Endodermal cell (in vitro differentiated cells): ENCODE data around the gene C13orf42. TPM values are rescaled to one million over a fixed set of nuclear protein-coding genes. Genes with fewer than 3 reads are reported as not detected.

ENCODE experiments used
- DNase-seq: peaks from one replicate; pipeline ENCODE4 v3.0.0-alpha.2; 2017
- H3K27ac ChIP-seq: 2 replicates; pipeline ENCODE4 v1.5.1; 2013; ENCODE audit warnings: mild to moderate bottlenecking, low read depth, low read length, moderate library complexity
- H3K27me3 ChIP-seq: 2 replicates; pipeline ENCODE4 v1.6.1; 2013; ENCODE audit warnings: mild to moderate bottlenecking, low read length, moderate library complexity; ENCODE audit not compliant: insufficient read depth, control insufficient read depth, poor library complexity, severe bottlenecking
- H3K36me3 ChIP-seq: 2 replicates; pipeline ENCODE4 v1.7.0; 2013; ENCODE audit warnings: mild to moderate bottlenecking, low read length, moderate library complexity; ENCODE audit not compliant: control insufficient read depth, insufficient read depth
- H3K4me1 ChIP-seq: one replicate; pipeline ENCODE4 v1.7.0; 2013; ENCODE audit warnings: low read length; ENCODE audit not compliant: control insufficient read depth, insufficient read depth
- H3K4me3 ChIP-seq: 2 replicates; pipeline ENCODE4 v1.5.1; 2013; ENCODE audit warnings: mild to moderate bottlenecking, low read length, moderate library complexity
- H3K9ac ChIP-seq: 2 replicates; pipeline ENCODE4 v1.6.1; 2013; ENCODE audit warnings: mild to moderate bottlenecking, low read length, moderate library complexity; ENCODE audit not compliant: poor library complexity, severe bottlenecking; ENCODE audit errors: extremely low read depth
- H3K9me3 ChIP-seq: 2 replicates; pipeline ENCODE4 v1.6.1; 2013; ENCODE audit warnings: mild to moderate bottlenecking, low read length, moderate library complexity; ENCODE audit not compliant: control insufficient read depth
- H3K27ac Mint-ChIP-seq: 2 replicates; pipeline ENCODE4 v1.8.0; 2020; ENCODE audit warnings: mixed read lengths
- H3K27me3 Mint-ChIP-seq: 2 replicates; pipeline ENCODE4 v1.8.0; 2021; ENCODE audit warnings: mild to moderate bottlenecking, mixed read lengths; ENCODE audit not compliant: insufficient read depth
- H3K36me3 Mint-ChIP-seq: 2 replicates; pipeline ENCODE4 v1.8.0; 2020; ENCODE audit warnings: low read depth, mixed read lengths
- H3K4me1 Mint-ChIP-seq: 2 replicates; pipeline ENCODE4 v1.8.0; 2020; ENCODE audit warnings: mixed read lengths
- H3K4me3 Mint-ChIP-seq: 2 replicates; pipeline ENCODE4 v1.8.0; 2020; ENCODE audit warnings: mild to moderate bottlenecking, moderate library complexity, mixed read lengths
- H3K9me3 Mint-ChIP-seq: 2 replicates; pipeline ENCODE4 v1.8.0; 2020; ENCODE audit warnings: mild to moderate bottlenecking, mixed read lengths
- WGBS, 2 experiments: methylation state at CpG; one replicate each; pipeline versions ENCODE4 v1.1.5 to v1.1.7; 2013; ENCODE audit warnings: missing lambda C conversion rate in 2 of 2, mixed read lengths in 1 of 2; ENCODE audit not compliant: insufficient coverage in 1 of 2, insufficient read length in 1 of 2; 5-methylcytosine and 5-hydroxymethylcytosine counted together
- total RNA-seq, 2 donors: library from RNA; stranded (reverse); fragmentation: NEBNext Ultra II Directional in 1 of 2; extraction: Animal tissue kit (Norgen Biotek cat#: 25700) in 1 of 2; gene quantifications; 2 replicates in 1 of 2; 3 replicates in 1 of 2; pipeline ENCODE4 v1.2.1, GENCODE V29; 2021
- TF ChIP-seq, protein P1 (sequence below): fragments of 200-600 bp; sonication (generic); conservative IDR thresholded peaks from 2 replicates; pipeline ENCODE4 v1.5.0; 2021; ENCODE audit warnings: antibody characterized with exemption, mild to moderate bottlenecking

The C13orf42 gene
- total RNA-seq, 2 donors from 2014 or later = 19.0 to 27.7 TPM

DNA sequence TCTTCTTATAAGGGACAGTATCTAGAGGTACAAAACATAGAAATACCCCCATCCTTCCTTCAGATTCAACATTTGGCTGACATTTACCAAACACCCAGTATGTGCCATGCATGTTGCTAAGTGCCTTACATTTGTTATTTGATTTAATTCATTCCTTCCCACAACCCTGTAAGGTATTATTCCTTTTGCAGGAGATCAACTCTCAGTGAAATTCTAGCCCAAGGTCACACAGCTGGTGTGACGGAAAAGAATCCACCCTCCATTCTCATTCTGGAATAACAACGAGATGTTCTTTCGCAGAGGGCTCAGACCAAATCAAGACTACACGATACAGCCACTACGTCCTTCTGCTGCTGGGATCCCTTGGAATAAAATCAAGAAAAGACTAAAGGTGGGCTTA, 67.8 kb downstream of the C13orf42 start:
- H3K36me3 Mint-ChIP-seq = no peaks in the 10 kb centered on the region
- H3K27me3 Mint-ChIP-seq = no peaks in the 10 kb centered on the region
- H3K4me3 Mint-ChIP-seq = no peak overlapping the region
- DNase-seq = peak; percentile 9
- no peak overlapping the region for H3K4me3 ChIP-seq
- 80 to 87% methylated on average over 5 of the region's 5 CpGs for WGBS, 2 experiments
- H3K27ac Mint-ChIP-seq = no peak overlapping the region
- TF ChIP-seq, protein P1, sequence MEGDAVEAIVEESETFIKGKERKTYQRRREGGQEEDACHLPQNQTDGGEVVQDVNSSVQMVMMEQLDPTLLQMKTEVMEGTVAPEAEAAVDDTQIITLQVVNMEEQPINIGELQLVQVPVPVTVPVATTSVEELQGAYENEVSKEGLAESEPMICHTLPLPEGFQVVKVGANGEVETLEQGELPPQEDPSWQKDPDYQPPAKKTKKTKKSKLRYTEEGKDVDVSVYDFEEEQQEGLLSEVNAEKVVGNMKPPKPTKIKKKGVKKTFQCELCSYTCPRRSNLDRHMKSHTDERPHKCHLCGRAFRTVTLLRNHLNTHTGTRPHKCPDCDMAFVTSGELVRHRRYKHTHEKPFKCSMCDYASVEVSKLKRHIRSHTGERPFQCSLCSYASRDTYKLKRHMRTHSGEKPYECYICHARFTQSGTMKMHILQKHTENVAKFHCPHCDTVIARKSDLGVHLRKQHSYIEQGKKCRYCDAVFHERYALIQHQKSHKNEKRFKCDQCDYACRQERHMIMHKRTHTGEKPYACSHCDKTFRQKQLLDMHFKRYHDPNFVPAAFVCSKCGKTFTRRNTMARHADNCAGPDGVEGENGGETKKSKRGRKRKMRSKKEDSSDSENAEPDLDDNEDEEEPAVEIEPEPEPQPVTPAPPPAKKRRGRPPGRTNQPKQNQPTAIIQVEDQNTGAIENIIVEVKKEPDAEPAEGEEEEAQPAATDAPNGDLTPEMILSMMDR = no peak
- peaks cover 3% of the 10 kb centered on the region for H3K4me1 Mint-ChIP-seq
- no peaks in the 10 kb centered on the region for H3K9me3 ChIP-seq
- H3K9me3 Mint-ChIP-seq = no peaks in the 10 kb centered on the region
- no peaks in the 10 kb centered on the region for H3K4me1 ChIP-seq
- no peak overlapping the region for H3K9ac ChIP-seq
- H3K27me3 ChIP-seq = no peaks in the 10 kb centered on the region
- no peak overlapping the region for H3K27ac ChIP-seq
- no peaks in the 10 kb centered on the region for H3K36me3 ChIP-seq

DNA sequence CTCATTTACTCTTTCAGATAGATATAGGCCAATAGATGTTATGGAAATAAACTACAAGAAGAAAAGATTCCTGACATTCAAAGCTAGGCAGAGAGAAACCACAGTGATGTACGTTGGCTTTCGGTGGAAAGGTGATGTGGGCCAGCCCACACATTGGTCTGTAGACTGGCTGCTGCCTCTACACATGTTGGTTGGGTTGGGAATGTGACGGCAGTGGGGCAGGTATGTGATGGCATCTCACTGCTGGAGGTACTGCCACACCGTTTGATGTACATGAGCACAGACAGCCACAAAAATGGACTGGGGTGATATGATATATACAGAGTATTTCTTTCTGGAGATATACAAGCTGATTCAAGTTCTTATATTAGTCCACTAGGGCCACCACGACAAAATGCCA, 69.4 kb downstream of the C13orf42 start:
- Histone ChIP-seq H3K36me3 (no peaks in the 10 kb centered on the region), H3K4me1 (no peaks in the 10 kb centered on the region), H3K27ac (no peak overlapping the region), H3K9ac (no peak overlapping the region), H3K4me3 (no peak overlapping the region), H3K27me3 (no peaks in the 10 kb centered on the region), H3K9me3 (no peaks in the 10 kb centered on the region)
- WGBS, 2 experiments = 93 to 97% methylated on average over 5 of the region's 5 CpGs
- Mint-ChIP-seq H3K27me3 (no peaks in the 10 kb centered on the region), H3K4me1 (peaks cover 3% of the 10 kb centered on the region), H3K36me3 (no peaks in the 10 kb centered on the region), H3K4me3 (no peak overlapping the region), H3K27ac (no peak overlapping the region), H3K9me3 (no peaks in the 10 kb centered on the region)
- DNase-seq = peak; percentile 6
- TF ChIP-seq, protein P1 = no peak

DNA sequence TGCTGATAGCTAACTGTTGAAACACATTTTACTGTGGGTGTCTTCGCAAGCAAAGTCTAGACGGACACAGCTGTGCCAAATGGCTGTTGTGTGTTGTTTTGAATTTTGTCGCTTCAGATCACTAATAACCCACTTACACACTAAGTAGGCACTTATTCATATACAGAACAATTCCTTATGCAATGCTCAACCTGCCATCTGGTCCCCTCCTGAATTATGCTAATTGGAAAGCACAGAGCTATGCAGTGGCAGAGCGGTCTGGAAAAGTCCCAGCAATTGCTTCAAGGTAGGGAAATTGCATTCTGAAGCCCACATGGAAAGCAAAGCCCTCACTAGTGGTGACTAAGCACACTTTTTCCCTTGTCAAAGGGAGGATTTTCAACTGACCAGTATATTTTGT, 69.9 kb downstream of the C13orf42 start:
- H3K4me3 ChIP-seq = no peak overlapping the region
- DNase-seq = peak; percentile 20
- no peaks in the 10 kb centered on the region for H3K36me3 Mint-ChIP-seq
- no peaks in the 10 kb centered on the region for H3K36me3 ChIP-seq
- H3K27me3 Mint-ChIP-seq = no peaks in the 10 kb centered on the region
- no peaks in the 10 kb centered on the region for H3K4me1 ChIP-seq
- no peak overlapping the region for H3K27ac Mint-ChIP-seq
- WGBS, 2 experiments = 88 to 100% methylated on average over 1 to 4 of the region's 4 CpGs
- no peaks in the 10 kb centered on the region for H3K27me3 ChIP-seq
- H3K9ac ChIP-seq = no peak overlapping the region
- TF ChIP-seq, protein P1 = no peak
- H3K4me1 Mint-ChIP-seq = peaks cover 2% of the 10 kb centered on the region
- no peak overlapping the region for H3K27ac ChIP-seq
- no peaks in the 10 kb centered on the region for H3K9me3 Mint-ChIP-seq
- no peaks in the 10 kb centered on the region for H3K9me3 ChIP-seq
- H3K4me3 Mint-ChIP-seq = no peak overlapping the region
